T-helper 2 cell treated with Interferon-gamma antibody and Interleukin-4, amounts not matched to agents 100 ng/mL and 5 ng/mL, for 36 hours (primary cell): ENCODE data around the gene THBS2. TPM values are rescaled to one million over a fixed set of nuclear protein-coding genes. Genes with fewer than 3 reads are reported as not detected.
"Not testable (repeated sequence)": the region's sequence is repeated elsewhere in the genome, so short reads cannot be mapped to it uniquely, and the experiment has no call there.

Source experiments
- intact Hi-C: fragments of 100-400 bp; cut with micrococcal nuclease; formaldehyde crosslinking; loops from one replicate; pipeline ENCODE4 v1.15.1; 2023
- total RNA-seq: library from RNA; stranded (reverse); gene quantifications from 2 replicates; pipeline ENCODE4 v1.2.3, GENCODE V29; 2022

THBS2 gene
- total RNA-seq, 1 donor from 2014 or later: not detected

- intact Hi-C loops: loop anchor here (2.0 to 10.0 kb wide), 3 partner anchors 442 to 1342 kb away; partner anchors contain the start of genes DYNLT2, ERMARD, PSMB1 and TBP
Measured at GRCh38 chr6:169212897-169213813, 40.5 kb downstream of the THBS2 start.

DNA sequence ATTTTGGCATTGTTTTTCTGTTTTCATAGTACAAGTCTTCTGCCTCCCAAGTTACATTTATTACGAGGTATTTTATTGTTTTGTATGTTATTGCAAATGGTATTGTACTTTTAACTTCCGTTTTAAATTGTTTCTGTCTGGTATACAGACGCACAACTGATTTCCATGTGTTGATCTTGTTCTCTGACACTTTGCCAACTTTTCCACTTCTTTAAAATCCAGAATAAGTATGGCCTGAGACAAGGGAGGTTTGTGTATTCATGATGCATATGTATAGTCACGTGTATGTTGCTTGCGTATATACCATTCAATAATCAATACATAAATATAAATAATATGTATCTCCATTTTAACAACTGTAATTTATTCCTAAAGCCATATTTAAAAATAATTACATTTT lies 41.2 kb downstream of the THBS2 start:
- intact Hi-C loops: loop anchor here (2.0 to 10.0 kb wide), 3 partner anchors 442 to 1342 kb away; partner anchors contain the start of genes DYNLT2, ERMARD, PSMB1 and TBP

- intact Hi-C loops: loop anchor here (2.0 to 10.0 kb wide), 3 partner anchors 443 to 1343 kb away; partner anchors contain the start of genes DYNLT2, ERMARD, PSMB1 and TBP
Measured at GRCh38 chr6:169211881-169212280, 41.8 kb downstream of the THBS2 start.

DNA sequence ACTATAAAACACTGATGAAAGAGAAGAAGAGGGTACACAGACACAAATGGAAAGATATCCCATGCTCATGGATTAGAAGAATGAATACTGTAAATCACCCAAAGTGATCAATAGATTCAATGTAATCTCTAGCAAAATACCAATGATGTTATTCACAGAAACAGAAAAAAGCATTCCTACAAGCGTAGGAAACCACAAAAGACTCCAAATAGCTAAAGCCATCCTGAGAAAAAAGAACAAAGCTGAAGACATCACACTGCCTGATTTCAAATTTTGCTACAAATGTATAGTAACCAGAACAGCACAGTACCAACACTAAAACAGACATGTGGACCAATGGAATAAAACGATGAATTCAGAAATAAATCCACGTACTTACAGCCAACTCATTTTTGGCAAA lies 43.0 kb downstream of the THBS2 start:
- intact Hi-C loops: loop anchor here (10.0 kb wide), 2 partner anchors 444 to 1344 kb away; partner anchors contain the start of genes PSMB1 and TBP

DNA sequence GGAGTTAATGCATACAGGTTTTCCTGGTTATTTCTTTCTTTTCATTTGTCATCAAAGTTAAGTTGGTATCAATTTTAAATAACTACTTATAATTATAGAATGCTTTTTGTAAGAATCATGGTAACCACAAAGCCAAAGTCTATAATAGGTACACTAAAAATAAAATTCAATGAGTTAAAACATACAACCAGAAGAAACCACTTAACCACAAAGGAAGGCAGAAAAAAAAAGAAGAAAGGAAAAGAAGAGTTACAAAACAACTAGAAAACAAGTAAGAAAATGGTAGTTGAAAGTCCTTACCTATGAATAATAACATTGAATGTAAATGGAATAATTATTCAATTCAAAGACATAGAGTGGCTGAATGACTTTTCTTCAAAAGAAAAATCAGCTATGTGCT lies 45.6 kb downstream of the THBS2 start:
- intact Hi-C loops: no loop called here

- intact Hi-C loops: no loop called here
Measured at GRCh38 chr6:169207482-169207881, 46.2 kb downstream of the THBS2 start.

DNA sequence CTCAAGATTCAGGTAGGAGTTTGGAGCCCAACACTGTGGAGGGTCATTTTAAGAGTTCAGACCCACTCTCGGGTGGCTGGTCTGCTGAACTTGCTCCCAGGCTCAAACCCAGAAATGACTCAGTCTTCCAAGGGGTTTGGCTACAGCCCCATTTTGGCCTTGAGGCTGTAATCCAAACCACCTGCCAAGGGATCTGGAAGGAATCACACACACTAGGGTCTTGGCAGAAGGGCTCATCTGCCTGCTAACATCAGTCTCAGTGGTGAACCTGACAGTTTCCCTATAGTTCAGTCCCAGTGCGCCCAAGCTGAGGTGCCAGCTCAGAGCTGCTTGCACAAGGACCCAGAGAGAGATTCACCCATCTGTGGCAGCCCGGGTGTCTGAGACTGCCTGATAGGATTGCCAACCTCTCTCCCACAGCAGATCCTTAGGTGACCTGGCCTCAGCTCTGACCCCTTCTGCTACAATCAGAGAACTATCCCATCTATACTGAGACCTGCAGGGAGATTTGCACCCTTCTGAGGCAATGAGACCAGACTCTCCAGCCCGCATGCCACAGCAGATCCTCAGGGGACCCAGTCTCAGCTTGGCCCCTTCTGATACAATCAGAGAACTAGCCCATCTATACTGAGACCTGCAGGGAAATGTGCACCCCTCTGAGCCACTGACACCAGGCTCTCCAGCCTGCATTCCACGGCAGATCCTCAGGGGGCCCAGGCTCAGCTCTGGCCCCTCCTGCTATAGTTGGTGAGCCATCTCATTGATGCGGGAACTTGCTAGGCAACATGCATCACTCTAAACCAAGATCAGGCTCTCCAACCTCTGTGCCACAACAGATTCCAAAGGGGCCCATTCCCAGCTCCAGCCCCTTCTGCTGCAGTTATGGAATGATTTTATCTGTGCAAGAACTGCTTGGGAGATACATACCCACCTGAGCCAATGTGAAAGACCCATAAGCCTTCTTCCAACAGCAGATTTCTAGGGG lies 48.2 kb downstream of the THBS2 start:
- intact Hi-C loops: no loop called here

DNA sequence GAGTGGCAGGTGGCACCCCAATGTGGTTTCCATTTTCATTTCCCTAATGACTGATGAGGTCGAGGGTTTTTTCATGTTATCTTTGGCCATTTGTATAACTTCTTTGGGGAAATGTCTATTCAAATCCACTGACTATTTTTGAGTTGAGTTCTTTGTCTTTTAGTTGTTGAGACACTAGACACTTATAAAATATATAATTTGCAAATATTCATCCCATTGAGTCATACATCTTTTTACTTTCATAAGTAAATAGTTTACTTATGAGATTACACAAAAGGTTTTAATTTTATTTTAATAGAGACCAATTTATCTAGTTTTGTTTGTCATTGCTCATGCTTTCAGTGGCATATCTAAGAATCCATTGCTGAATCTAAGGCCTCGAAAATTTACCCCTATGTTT lies 49.5 kb downstream of the THBS2 start:
- intact Hi-C loops: no loop called here

GRCh38 chr6:169201985-169202384 lies 51.7 kb downstream of the THBS2 start:
- intact Hi-C loops: no loop called here

- intact Hi-C loops: no loop called here
Measured at GRCh38 chr6:169200893-169201514, 52.6 kb downstream of the THBS2 start.

DNA sequence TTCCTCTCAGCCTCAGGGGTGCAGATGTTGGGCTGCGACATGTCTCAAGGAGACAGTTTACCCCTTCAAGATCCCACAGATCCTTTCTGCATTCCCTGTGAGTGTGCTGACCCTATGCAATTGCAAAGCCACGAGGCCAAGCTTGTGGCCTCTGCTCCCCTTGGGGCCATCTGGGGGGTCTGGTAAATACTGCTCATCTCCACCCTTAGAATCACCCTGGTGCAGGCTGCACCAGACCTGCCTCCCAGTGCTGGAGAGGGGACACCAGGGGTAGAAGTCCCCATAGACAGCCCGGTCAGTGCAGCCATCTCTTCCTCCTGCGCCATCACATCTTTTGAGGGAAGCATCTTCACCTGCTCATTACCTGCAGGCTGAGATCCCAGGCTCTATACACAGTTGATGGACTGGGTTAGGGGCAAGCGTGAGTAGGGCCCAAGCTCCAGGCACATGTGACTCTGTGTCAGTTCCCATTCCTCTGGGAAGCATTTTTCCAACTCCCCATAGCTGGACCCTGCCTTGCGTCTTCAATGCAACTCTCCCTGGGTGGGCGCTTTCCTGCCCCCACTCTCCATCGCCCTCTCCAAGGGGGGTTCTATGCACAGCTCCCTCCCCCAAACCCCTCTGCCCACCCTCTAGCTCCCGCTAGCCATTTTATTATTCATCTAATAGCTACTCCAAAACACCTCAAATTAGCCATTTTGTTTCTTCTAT lies 53.9 kb downstream of the THBS2 start:
- intact Hi-C loops: no loop called here

- intact Hi-C loops: no loop called here
Measured at GRCh38 chr6:169198885-169199284, 54.8 kb downstream of the THBS2 start.

DNA sequence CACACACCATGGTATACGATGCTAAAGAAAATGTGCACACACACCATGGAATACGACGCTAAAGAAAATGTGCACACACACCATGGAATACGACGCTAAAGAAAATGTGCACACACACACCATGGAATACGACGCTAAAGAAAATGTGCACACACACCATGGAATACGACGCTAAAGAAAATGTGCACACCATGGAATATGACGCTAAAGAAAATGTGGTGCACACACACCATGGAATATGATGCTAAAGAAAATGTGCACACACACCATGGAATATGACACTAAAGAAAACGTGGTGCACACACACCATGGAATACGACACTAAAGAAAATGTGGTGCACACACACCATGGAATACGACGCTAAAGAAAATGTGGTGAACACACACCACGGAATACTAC lies 55.7 kb downstream of the THBS2 start:
- intact Hi-C loops: not testable (repeated sequence)

DNA sequence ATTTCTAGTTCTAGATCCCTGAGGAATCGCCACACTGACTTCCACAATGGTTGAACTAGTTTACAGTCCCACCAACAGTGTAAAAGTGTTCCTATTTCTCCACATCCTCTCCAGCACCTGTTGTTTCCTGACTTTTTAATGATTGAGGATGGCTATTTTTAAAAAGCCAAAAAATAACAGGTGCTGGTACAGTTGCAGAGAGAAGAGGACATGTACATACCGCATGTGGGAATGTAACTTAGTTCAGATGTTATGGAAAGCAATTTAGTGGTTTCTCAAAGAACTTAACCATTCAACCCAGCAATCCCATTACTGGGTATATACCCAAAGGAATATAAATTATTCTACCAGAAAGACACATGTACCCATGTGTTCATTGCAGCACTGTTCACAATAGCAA lies 57.4 kb downstream of the THBS2 start:
- intact Hi-C loops: not testable (repeated sequence)

GRCh38 chr6:169194737-169195136 lies 58.9 kb downstream of the THBS2 start:
- intact Hi-C loops: no loop called here

DNA sequence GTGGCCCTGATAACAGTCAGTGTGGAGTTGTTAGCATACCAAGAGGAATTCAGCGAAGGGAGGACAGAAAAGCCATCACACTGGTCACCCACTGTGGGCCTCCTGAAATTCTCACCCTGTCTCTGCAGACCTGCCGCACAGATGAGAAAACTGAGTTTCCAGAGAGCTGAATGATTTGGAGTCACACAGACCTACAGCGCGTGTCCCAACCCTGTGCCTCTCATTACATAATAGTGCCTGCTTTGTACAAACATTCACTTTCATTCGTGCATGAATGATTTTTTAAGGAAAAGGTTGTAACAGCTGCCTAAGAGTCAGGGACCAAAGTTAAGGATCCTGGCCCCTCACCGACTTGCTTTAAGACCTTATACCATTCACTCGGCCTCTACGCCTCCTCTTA lies 62.7 kb downstream of the THBS2 start:
- intact Hi-C loops: no loop called here

DNA sequence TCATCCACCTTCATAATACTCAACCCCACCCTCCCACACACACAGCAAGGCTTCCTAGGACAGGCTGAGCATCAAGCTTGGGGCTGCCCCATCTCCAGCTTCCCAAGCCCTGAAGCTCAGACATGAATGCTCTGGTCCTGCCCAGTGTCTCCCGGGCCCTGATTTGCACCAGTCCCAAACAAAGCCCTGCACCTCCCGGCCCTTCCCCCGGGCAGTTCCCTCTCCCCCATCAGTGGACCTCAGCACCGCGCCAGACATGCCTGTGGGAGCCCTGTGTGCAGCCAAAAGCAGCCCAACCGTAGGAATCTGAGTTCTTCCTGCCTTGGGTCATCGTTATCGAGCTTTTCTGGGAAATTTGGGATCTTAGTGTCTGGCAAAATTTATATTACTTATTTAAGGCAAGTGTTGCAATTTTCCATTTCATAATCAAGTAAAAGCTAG lies 63.5 kb downstream of the THBS2 start:
- intact Hi-C loops: no loop called here

DNA sequence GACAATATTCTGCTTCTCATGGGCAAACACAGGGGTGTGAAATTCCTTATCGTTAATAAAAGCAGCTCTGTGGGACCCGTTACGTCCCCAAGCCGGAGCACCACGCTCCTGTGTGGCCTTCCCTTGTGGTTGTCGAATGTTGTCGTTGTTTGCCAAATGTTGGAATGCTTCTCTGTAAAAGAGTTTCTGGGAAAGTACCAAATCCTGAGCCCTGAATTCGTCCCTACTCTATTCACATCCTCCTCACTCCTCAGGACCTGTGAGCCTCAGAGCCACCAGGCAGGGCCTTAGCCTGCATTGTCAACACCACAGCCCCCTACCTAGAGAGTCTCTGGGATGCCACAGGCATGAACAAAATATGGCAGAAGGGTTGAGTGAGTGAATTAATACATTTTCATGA lies 64.0 kb downstream of the THBS2 start:
- intact Hi-C loops: no loop called here

- intact Hi-C loops: no loop called here
Measured at GRCh38 chr6:169189182-169189581, 64.5 kb downstream of the THBS2 start.

- intact Hi-C loops: no loop called here
Measured at GRCh38 chr6:169188475-169188874, 65.2 kb downstream of the THBS2 start.
